ENCODE results near the gene ZNF512B. TPM values are rescaled to one million over a fixed set of nuclear protein-coding genes. Genes with fewer than 3 reads are reported as not detected.

Gene ZNF512B
- total RNA-seq, 2 donors from 2014 or later = 23.7 to 26.8 TPM

DNA sequence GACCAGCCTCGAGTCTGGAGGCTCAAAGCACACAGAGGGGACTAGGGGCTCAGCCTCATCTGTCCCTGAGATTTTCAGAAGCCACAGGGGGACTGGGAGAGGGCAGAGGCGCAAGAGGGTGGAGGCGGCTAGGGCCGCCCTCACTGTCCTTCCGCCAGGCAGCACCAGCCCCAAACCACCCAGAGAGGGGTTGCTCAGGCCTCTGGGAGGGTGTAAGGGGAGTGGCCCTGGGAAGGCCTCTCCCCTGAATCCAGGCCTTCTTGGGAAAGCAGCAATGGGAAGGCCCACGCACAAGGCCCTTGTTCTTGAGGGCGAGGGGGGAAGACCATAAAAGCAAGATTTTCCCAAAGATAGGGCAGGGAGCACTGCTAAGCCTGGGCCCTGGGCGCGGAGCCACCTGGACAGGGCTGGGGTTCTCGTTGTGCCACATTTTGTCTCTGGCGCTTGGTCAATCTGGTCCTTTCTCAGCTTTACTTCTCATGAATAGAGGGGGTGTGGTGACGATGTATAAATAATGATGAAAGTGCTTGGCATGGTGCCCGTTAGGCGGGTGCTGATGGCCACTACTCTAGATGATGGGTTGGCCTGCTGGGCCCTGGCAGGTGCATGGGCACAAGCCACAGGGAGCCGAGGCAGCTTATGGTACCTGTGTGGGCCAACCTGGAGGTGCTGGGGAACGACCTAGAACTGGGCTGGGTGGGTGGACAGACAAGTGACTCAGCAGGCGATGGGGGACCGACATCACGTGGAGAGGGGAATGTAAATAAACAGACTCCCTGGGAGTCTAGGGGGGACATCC, 4.9 kb upstream of the ZNF512B start:
- Mint-ChIP-seq H3K27ac (no peak overlapping the region), H3K4me3 (no peak overlapping the region), H3K9me3 (no peaks in the 10 kb centered on the region), H3K36me3 (ENCODE audit: low read depth) (peaks cover 4% of the 10 kb centered on the region), H3K27me3 (ENCODE audit: insufficient read depth) (peaks cover 31% of the 10 kb centered on the region), H3K4me1 (no peaks in the 10 kb centered on the region)
- no peaks in the 10 kb centered on the region for H3K4me1 ChIP-seq (ENCODE audit: control insufficient read depth, insufficient read depth, low read length)
- no peak overlapping the region for H3K4me3 ChIP-seq (ENCODE audit: low read length)
- H3K27me3 ChIP-seq (ENCODE audit: control insufficient read depth, insufficient read depth, low read length, poor library complexity, severe bottlenecking) = peaks cover 10% of the 10 kb centered on the region
- WGBS, 2 experiments (ENCODE audit: insufficient coverage in 1 of 2, insufficient read length in 1 of 2) = 89 to 100% methylated on average over 5 to 19 of the region's 19 CpGs
- no peak overlapping the region for H3K27ac ChIP-seq (ENCODE audit: low read depth, low read length)
- no peaks in the 10 kb centered on the region for H3K9me3 ChIP-seq (ENCODE audit: control insufficient read depth, low read length)
- H3K9ac ChIP-seq (ENCODE audit: extremely low read depth, low read length, poor library complexity, severe bottlenecking) = no peak overlapping the region
- no peaks in the 10 kb centered on the region for H3K36me3 ChIP-seq (ENCODE audit: control insufficient read depth, insufficient read depth, low read length)
- TF ChIP-seq, protein P1, sequence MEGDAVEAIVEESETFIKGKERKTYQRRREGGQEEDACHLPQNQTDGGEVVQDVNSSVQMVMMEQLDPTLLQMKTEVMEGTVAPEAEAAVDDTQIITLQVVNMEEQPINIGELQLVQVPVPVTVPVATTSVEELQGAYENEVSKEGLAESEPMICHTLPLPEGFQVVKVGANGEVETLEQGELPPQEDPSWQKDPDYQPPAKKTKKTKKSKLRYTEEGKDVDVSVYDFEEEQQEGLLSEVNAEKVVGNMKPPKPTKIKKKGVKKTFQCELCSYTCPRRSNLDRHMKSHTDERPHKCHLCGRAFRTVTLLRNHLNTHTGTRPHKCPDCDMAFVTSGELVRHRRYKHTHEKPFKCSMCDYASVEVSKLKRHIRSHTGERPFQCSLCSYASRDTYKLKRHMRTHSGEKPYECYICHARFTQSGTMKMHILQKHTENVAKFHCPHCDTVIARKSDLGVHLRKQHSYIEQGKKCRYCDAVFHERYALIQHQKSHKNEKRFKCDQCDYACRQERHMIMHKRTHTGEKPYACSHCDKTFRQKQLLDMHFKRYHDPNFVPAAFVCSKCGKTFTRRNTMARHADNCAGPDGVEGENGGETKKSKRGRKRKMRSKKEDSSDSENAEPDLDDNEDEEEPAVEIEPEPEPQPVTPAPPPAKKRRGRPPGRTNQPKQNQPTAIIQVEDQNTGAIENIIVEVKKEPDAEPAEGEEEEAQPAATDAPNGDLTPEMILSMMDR (conservative IDR thresholded peaks at IDR 0.05) = no peak
- peak; percentile 37 for DNase-seq

DNA sequence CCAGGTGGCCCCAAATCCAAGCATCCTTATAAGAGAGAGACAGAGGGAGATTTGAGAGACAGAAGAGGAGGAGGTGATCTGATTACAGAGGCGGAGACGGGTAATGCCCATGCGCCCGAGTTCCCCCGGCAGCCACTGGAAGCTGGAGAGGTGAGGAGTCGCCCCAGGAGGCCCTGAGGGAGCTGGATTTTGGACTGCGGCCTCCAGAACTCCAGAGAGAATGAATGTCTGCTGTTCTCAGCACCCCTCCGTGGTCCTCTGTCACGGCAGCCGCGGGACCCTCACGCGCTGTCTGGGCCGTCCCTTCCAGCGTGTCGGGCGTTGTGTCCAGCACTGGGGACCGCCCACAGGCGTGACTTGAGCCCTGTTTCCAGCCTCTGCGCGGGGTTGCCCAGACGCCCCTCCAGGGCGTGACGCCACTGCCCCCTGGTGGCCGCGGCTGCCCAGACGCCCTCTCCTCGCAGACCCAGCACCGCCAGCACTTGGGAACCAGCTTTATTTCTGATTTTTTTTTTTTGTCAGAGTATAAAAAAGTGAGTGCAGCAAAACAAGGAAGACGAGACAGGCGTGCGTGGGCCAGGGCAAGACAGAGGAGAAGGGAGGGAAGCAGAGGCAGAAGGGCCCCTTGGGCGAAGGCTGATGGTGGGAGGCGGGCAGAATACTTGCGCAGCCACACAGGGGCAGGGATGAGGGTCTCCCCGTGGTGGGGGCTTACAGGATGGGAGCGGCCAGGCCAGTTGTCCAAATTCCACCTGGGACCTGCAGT, 4.1 kb upstream of the ZNF512B start:
- TF ChIP-seq, protein P1 (conservative IDR thresholded peaks at IDR 0.05) = peak; percentile 99
- H3K36me3 Mint-ChIP-seq (ENCODE audit: low read depth) = peaks cover 4% of the 10 kb centered on the region
- Histone ChIP-seq H3K4me3 (ENCODE audit: low read length) (peak overlapping the region; percentile 58), H3K9me3 (ENCODE audit: control insufficient read depth, low read length) (no peaks in the 10 kb centered on the region), H3K27me3 (ENCODE audit: control insufficient read depth, insufficient read depth, low read length, poor library complexity, severe bottlenecking) (peaks cover 10% of the 10 kb centered on the region), H3K27ac (ENCODE audit: low read depth, low read length) (no peak overlapping the region), H3K9ac (ENCODE audit: extremely low read depth, low read length, poor library complexity, severe bottlenecking) (no peak overlapping the region), H3K36me3 (ENCODE audit: control insufficient read depth, insufficient read depth, low read length) (no peaks in the 10 kb centered on the region), H3K4me1 (ENCODE audit: control insufficient read depth, insufficient read depth, low read length) (peaks cover 1% of the 10 kb centered on the region)
- H3K27me3 Mint-ChIP-seq (ENCODE audit: insufficient read depth) = peaks cover 31% of the 10 kb centered on the region
- WGBS, 2 experiments (ENCODE audit: insufficient coverage in 1 of 2, insufficient read length in 1 of 2) = 15 to 20% methylated on average over 24 to 37 of the region's 37 CpGs
- DNase-seq = peak; percentile 95
- H3K9me3 Mint-ChIP-seq = peaks cover 1% of the 10 kb centered on the region
- peak overlapping the region; percentile 32 for H3K4me3 Mint-ChIP-seq
- H3K27ac Mint-ChIP-seq = no peak overlapping the region
- H3K4me1 Mint-ChIP-seq = peaks cover 2% of the 10 kb centered on the region

DNA sequence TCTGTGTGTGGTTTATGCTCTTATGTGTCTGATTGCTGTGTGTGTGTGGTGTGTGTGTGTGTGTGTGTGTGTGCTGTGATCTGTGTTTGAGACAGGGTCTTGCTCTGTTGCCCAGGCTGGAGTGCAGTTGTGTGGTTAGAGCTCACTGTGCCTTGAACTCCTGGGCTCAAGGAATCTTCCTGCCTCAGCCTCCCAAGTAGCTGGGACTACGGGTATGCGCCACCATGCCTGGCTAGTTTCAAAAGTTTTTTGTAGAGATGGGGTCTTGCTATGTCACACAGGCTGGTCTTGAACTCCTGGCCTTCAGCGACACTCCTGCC, 3.4 kb upstream of the ZNF512B start:
- DNase-seq = no peak
- WGBS, 2 experiments (ENCODE audit: insufficient coverage in 1 of 2, insufficient read length in 1 of 2) = 96 to 100% methylated on average over 3 of the region's 3 CpGs
- Histone ChIP-seq H3K9me3 (ENCODE audit: control insufficient read depth, low read length) (peaks cover 2% of the 10 kb centered on the region), H3K36me3 (ENCODE audit: control insufficient read depth, insufficient read depth, low read length) (peaks cover 2% of the 10 kb centered on the region), H3K27me3 (ENCODE audit: control insufficient read depth, insufficient read depth, low read length, poor library complexity, severe bottlenecking) (peaks cover 10% of the 10 kb centered on the region), H3K4me3 (ENCODE audit: low read length) (no peak overlapping the region), H3K9ac (ENCODE audit: extremely low read depth, low read length, poor library complexity, severe bottlenecking) (no peak overlapping the region), H3K4me1 (ENCODE audit: control insufficient read depth, insufficient read depth, low read length) (peaks cover 4% of the 10 kb centered on the region), H3K27ac (ENCODE audit: low read depth, low read length) (no peak overlapping the region)
- peaks cover 3% of the 10 kb centered on the region for H3K4me1 Mint-ChIP-seq
- peaks cover 4% of the 10 kb centered on the region for H3K9me3 Mint-ChIP-seq
- H3K4me3 Mint-ChIP-seq = peak overlapping the region; percentile 32
- H3K27me3 Mint-ChIP-seq (ENCODE audit: insufficient read depth) = peaks cover 31% of the 10 kb centered on the region
- TF ChIP-seq, protein P1 (conservative IDR thresholded peaks at IDR 0.05) = no peak
- no peak overlapping the region for H3K27ac Mint-ChIP-seq
- peaks cover 8% of the 10 kb centered on the region for H3K36me3 Mint-ChIP-seq (ENCODE audit: low read depth)

All from endodermal cell (in vitro differentiated cells).